GM12878 (cell line): ENCODE data around the gene SUSD2. TPM values are rescaled to one million over a fixed set of nuclear protein-coding genes. Genes with fewer than 3 reads are reported as not detected.

Experiments used
- ATAC-seq: fragments of 200-7000 bp; cut with Tn5 transposase; 3 replicates; pipeline ENCODE4 v1.9.1; 2020; ENCODE audit warnings: mild to moderate bottlenecking, moderate library complexity
- BruUV-seq: library from RNA; stranded (reverse); fragments of 400-500 nt; replicated peaks from 2 replicates; lab custom pipeline; 2021; lab: Mats Ljungman, UMichigan
- CTCF ChIA-PET: fragments of 300-600 bp; sonication (Branson Sonifier 250); formaldehyde crosslinking; extraction: SDS; loops from one replicate; lab custom pipeline; 2021; ENCODE audit warnings: inconsistent platforms; lab: Yijun Ruan, JAX
- POLR2A ChIA-PET: fragments of 350-600 bp; formaldehyde crosslinking; extraction: SDS; loops from one replicate; lab custom pipeline; 2021; ENCODE audit warnings: inconsistent platforms; lab: Charles Lee
- RAD21 ChIA-PET: fragments of 300-600 bp; sonication (Branson Sonifier 250); formaldehyde crosslinking; loops from one replicate; lab custom pipeline; 2023; ENCODE audit warnings: antibody characterized with exemption; ENCODE audit not compliant: unreplicated experiment; lab: Charles Lee
- SMC1A ChIA-PET: fragments of 300-600 bp; sonication (Branson Sonifier 250); formaldehyde crosslinking; loops from one replicate; lab custom pipeline; 2023; ENCODE audit not compliant: unreplicated experiment, uncharacterized antibody; lab: Charles Lee
- DNase-seq: peaks from one replicate; pipeline ENCODE4 v3.0.0-alpha.2; 2011; ENCODE audit warnings: low read depth, low spot score
- FAIRE-seq: peaks from 3 replicates; lab custom pipeline; 2011; peaks lifted over from hg19 to GRCh38; lab: Jason Lieb, UNC
- H2AFZ ChIP-seq: 2 replicates; pipeline ENCODE4 v1.6.0; 2011; ENCODE audit warnings: low read depth, low read length, control low read depth; ENCODE audit not compliant: control insufficient read depth
- H3K27ac ChIP-seq: 2 replicates; pipeline ENCODE4 v1.5.1; 2011; ENCODE audit warnings: control low read depth; ENCODE audit not compliant: control insufficient read depth, insufficient read depth
- H3K27me3 ChIP-seq, 2 experiments: replicated peaks in 1 of 2; 2 replicates each; pipeline versions ENCODE4 v1.6.0 to v1.6.1; 2011; ENCODE audit warnings: low read length in 1 of 2; ENCODE audit not compliant: control insufficient read depth in 2 of 2, insufficient read depth in 2 of 2
- H3K36me3 ChIP-seq, 2 experiments: 2 replicates each; pipeline ENCODE4 v1.5.1; 2011; ENCODE audit warnings: low read length in 1 of 2; ENCODE audit not compliant: control insufficient read depth in 2 of 2, insufficient read depth in 2 of 2
- H3K4me1 ChIP-seq: 2 replicates; pipeline ENCODE4 v1.6.1; 2011; ENCODE audit warnings: mild to moderate bottlenecking, low read length, moderate library complexity, mixed read lengths; ENCODE audit not compliant: control insufficient read depth, insufficient read depth
- H3K4me2 ChIP-seq: 2 replicates; pipeline ENCODE4 v1.6.0; 2011; ENCODE audit warnings: control low read depth; ENCODE audit not compliant: control insufficient read depth, insufficient read depth
- H3K4me3 ChIP-seq: fragments of 200-600 bp; sonication (generic); 2 replicates; pipeline ENCODE4 v1.5.1; 2016
- H3K79me2 ChIP-seq: 2 replicates; pipeline ENCODE4 v1.6.0; 2011; ENCODE audit warnings: low read length; ENCODE audit not compliant: control insufficient read depth, insufficient read depth
- H3K9ac ChIP-seq: 2 replicates; pipeline ENCODE4 v1.8.0; 2011; ENCODE audit warnings: low read length, control low read depth, mixed read lengths; ENCODE audit not compliant: control insufficient read depth, insufficient read depth
- H3K9me3 ChIP-seq: replicated peaks from 3 replicates; pipeline ENCODE4 v1.5.1; 2011; ENCODE audit warnings: mild to moderate bottlenecking, low read length; ENCODE audit not compliant: control insufficient read depth, insufficient read depth
- H4K20me1 ChIP-seq: 2 replicates; pipeline ENCODE4 v1.6.0; 2011; ENCODE audit not compliant: control insufficient read depth, insufficient read depth
- ATF7 ChIP-seq: fragments of 450-650 bp; IDR thresholded peaks from 2 replicates; pipeline ENCODE4 v1.6.1; 2016; ENCODE audit warnings: low read depth, mild to moderate bottlenecking
- EZH2 ChIP-seq: IDR thresholded peaks from 2 replicates; pipeline ENCODE4 v1.6.1; 2012; ENCODE audit warnings: low read depth, mild to moderate bottlenecking, control low read depth, inconsistent platforms, low read length, borderline replicate concordance; ENCODE audit not compliant: control insufficient read depth
- HDAC6 ChIP-seq: fragments of 200-600 bp; sonication (generic); IDR thresholded peaks from one replicate; pipeline ENCODE4 v1.8.0; 2017; ENCODE audit warnings: antibody characterized with exemption; ENCODE audit not compliant: unreplicated experiment
- KDM1A ChIP-seq: fragments of 200-600 bp; sonication (generic); IDR thresholded peaks from 2 replicates; pipeline ENCODE4 v1.6.1; 2016; ENCODE audit warnings: borderline replicate concordance
- MYC ChIP-seq: IDR thresholded peaks from 2 replicates; pipeline ENCODE4 v1.6.1; 2011; ENCODE audit warnings: mild to moderate bottlenecking, low read length, moderate library complexity, inconsistent platforms; ENCODE audit not compliant: insufficient read depth, insufficient replicate concordance, insufficient read length, severe bottlenecking
- SMARCA5 ChIP-seq: fragments of 450-650 bp; IDR thresholded peaks from 2 replicates; pipeline ENCODE4 v1.6.1; 2017; ENCODE audit warnings: mild to moderate bottlenecking
- SRF ChIP-seq, 2 experiments: IDR thresholded peaks; 2 replicates each; pipeline ENCODE4 v1.6.1; 2011; ENCODE audit warnings: low read depth in 2 of 2, low read length in 2 of 2, mild to moderate bottlenecking in 1 of 2, moderate library complexity in 1 of 2
- STAT3 ChIP-seq: IDR thresholded peaks from 2 replicates; pipeline ENCODE4 v1.6.1; 2011; ENCODE audit warnings: low read depth, low read length, improper control_type of control experiment
- TCF7 ChIP-seq: IDR thresholded peaks from 2 replicates; pipeline ENCODE4 v1.6.1; 2014; ENCODE audit warnings: antibody characterized with exemption, borderline replicate concordance
- ZNF24 ChIP-seq: fragments of 450-650 bp; IDR thresholded peaks from 2 replicates; pipeline ENCODE4 v1.6.1; 2017; ENCODE audit warnings: antibody characterized with exemption, mild to moderate bottlenecking
- WGBS: methylation state at CpG from one replicate; pipeline ENCODE4 v1.1.6; 2016; ENCODE audit warnings: low lambda C conversion rate; ENCODE audit not compliant: insufficient replicate concordance, insufficient coverage; ENCODE audit errors: missing lambda C conversion rate; 5-methylcytosine and 5-hydroxymethylcytosine counted together
- in situ Hi-C: fragments of 300-500 bp; cut with MboI; formaldehyde crosslinking; loops from 9 replicates; pipeline ENCODE4 v1.14.3; 2018; ENCODE audit warnings: mixed read lengths
- intact Hi-C: fragments of 100-400 bp; cut with micrococcal nuclease; formaldehyde crosslinking; loops from one replicate; pipeline ENCODE4 v1.14.2; 2022; ENCODE audit not compliant: unreplicated experiment
- polyA plus RNA-seq, 11 experiments: library from polyadenylated mRNA; depleted of rRNA in 4 of 11; unstranded in 6 of 11; stranded (reverse) in 5 of 11; fragments of >200 nt; fragmentation: Nextera tagmentation in 4 of 11; fragmentation: Illumina TruSeq in 1 of 11; extraction: Ambion mirVana in 4 of 11; extraction: Trizol in 1 of 11; gene quantifications; 1 replicate in 1 of 11; 2 replicates in 10 of 11; pipeline versions ENCODE4 v1.2.1 to v1.2.3, GENCODE V29; 2011 to 2016; ENCODE audit warnings: inconsistent platforms in 2 of 11, missing spikeins in 2 of 11, low read depth in 1 of 11
- total RNA-seq, 4 experiments: library from RNA; depleted of rRNA in 3 of 4; stranded (reverse); fragments of >200 nt in 3 of 4; fragmentation: Illumina TruSeq in 1 of 4; extraction: Trizol in 1 of 4; gene quantifications; 2 replicates each; pipeline versions ENCODE4 v1.2.1 to v1.2.3, GENCODE V29; 2013 to 2021
- TF ChIP-seq, protein P1 (sequence below): fragments of 450-650 bp; IDR thresholded peaks from 2 replicates; pipeline ENCODE4 v1.6.1; 2016; ENCODE audit warnings: mild to moderate bottlenecking, moderate library complexity, borderline replicate concordance
- TF ChIP-seq, protein P2 (sequence below): IDR thresholded peaks from 2 replicates; pipeline ENCODE4 v1.6.1; 2011; ENCODE audit warnings: low read depth, mild to moderate bottlenecking, low read length, moderate library complexity, borderline replicate concordance; ENCODE audit errors: extremely low read depth
- TF ChIP-seq, protein P3 (sequence below): fragments of 450-650 bp; IDR thresholded peaks from 2 replicates; pipeline ENCODE4 v1.6.1; 2017; ENCODE audit warnings: mild to moderate bottlenecking, moderate library complexity
- TF ChIP-seq, protein P4 (sequence below): IDR thresholded peaks from 2 replicates; pipeline ENCODE4 v1.6.1; 2012; ENCODE audit warnings: low read depth, low read length, improper control_type of control experiment

Gene SUSD2
- total and polyA plus RNA-seq, 10 of the 15 experiments (the other 5 are each of a cell fraction or from before 2014, with no cell fraction given) = 0.04 to 0.31 (median 0.11) TPM; not detected in 5

DNA sequence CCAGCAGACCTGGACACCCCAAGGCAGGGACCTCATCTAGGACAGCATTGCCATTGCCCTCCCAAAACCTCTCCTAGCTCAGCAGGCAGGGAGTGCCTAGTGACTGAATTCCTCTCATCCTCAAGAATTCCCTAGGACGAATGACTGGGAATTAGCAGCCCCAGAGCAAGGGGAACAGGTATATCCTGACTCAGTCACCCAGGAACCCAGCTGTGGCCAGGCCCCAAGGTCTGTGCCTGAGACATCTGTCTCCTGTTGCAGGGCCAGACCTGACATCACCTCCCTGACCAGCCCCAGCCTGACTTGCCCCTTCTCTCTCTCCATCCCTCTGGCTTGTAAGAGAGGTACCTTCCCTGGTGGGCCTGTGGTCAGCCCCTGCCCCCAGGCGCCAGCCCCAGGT, 39.0 kb upstream of the SUSD2 start:
- peaks cover 8 to 13% of the 10 kb centered on the region in 2 experiments; a peak in 3 of 4 replicates for H3K36me3 ChIP-seq
- H3K27me3 ChIP-seq = no peaks in the 10 kb centered on the region
- H3K4me2 ChIP-seq = no peak overlapping the region
- ATAC-seq (no peak), FAIRE-seq (no peak), DNase-seq (no peak)
- H3K4me1 ChIP-seq = peaks cover 38% of the 10 kb centered on the region
- H2AFZ ChIP-seq = no peak overlapping the region
- ChIA-PET SMC1A (no interaction called here), RAD21 (interaction anchor here (1.8 kb wide), 1 partner anchor 15 kb away, joined by 4 read pairs; no protein-coding TSS in a partner anchor), CTCF (interaction anchor here (0.8 to 1.5 kb wide), 3 partner anchors 12 to 33 kb away, joined by 4 to 7 read pairs (median 4); no protein-coding TSS in a partner anchor), POLR2A (no interaction called here)
- intact Hi-C loops (no loop called here), in situ Hi-C loops (no loop called here)
- TF ChIP-seq, protein P1, sequence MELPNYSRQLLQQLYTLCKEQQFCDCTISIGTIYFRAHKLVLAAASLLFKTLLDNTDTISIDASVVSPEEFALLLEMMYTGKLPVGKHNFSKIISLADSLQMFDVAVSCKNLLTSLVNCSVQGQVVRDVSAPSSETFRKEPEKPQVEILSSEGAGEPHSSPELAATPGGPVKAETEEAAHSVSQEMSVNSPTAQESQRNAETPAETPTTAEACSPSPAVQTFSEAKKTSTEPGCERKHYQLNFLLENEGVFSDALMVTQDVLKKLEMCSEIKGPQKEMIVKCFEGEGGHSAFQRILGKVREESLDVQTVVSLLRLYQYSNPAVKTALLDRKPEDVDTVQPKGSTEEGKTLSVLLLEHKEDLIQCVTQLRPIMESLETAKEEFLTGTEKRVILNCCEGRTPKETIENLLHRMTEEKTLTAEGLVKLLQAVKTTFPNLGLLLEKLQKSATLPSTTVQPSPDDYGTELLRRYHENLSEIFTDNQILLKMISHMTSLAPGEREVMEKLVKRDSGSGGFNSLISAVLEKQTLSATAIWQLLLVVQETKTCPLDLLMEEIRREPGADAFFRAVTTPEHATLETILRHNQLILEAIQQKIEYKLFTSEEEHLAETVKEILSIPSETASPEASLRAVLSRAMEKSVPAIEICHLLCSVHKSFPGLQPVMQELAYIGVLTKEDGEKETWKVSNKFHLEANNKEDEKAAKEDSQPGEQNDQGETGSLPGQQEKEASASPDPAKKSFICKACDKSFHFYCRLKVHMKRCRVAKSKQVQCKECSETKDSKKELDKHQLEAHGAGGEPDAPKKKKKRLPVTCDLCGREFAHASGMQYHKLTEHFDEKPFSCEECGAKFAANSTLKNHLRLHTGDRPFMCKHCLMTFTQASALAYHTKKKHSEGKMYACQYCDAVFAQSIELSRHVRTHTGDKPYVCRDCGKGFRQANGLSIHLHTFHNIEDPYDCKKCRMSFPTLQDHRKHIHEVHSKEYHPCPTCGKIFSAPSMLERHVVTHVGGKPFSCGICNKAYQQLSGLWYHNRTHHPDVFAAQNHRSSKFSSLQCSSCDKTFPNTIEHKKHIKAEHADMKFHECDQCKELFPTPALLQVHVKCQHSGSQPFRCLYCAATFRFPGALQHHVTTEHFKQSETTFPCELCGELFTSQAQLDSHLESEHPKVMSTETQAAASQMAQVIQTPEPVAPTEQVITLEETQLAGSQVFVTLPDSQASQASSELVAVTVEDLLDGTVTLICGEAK = no peak
- TF ChIP-seq STAT3 (no peak), MYC (no peak), SMARCA5 (no peak), SRF (IDR thresholded peaks at IDR 0.05; ENCODE audit: low read depth in 2 of 2, low read length in 2 of 2) (no peak), ZNF24 (no peak), EZH2 (no peak), KDM1A (no peak), ATF7 (no peak), TCF7 (no peak), HDAC6 (no peak)
- TF ChIP-seq, protein P2, sequence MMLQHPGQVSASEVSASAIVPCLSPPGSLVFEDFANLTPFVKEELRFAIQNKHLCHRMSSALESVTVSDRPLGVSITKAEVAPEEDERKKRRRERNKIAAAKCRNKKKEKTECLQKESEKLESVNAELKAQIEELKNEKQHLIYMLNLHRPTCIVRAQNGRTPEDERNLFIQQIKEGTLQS = no peak
- TF ChIP-seq, protein P3, sequence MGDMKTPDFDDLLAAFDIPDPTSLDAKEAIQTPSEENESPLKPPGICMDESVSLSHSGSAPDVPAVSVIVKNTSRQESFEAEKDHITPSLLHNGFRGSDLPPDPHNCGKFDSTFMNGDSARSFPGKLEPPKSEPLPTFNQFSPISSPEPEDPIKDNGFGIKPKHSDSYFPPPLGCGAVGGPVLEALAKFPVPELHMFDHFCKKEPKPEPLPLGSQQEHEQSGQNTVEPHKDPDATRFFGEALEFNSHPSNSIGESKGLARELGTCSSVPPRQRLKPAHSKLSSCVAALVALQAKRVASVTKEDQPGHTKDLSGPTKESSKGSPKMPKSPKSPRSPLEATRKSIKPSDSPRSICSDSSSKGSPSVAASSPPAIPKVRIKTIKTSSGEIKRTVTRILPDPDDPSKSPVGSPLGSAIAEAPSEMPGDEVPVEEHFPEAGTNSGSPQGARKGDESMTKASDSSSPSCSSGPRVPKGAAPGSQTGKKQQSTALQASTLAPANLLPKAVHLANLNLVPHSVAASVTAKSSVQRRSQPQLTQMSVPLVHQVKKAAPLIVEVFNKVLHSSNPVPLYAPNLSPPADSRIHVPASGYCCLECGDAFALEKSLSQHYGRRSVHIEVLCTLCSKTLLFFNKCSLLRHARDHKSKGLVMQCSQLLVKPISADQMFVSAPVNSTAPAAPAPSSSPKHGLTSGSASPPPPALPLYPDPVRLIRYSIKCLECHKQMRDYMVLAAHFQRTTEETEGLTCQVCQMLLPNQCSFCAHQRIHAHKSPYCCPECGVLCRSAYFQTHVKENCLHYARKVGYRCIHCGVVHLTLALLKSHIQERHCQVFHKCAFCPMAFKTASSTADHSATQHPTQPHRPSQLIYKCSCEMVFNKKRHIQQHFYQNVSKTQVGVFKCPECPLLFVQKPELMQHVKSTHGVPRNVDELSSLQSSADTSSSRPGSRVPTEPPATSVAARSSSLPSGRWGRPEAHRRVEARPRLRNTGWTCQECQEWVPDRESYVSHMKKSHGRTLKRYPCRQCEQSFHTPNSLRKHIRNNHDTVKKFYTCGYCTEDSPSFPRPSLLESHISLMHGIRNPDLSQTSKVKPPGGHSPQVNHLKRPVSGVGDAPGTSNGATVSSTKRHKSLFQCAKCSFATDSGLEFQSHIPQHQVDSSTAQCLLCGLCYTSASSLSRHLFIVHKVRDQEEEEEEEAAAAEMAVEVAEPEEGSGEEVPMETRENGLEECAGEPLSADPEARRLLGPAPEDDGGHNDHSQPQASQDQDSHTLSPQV = no peak
- TF ChIP-seq, protein P4, sequence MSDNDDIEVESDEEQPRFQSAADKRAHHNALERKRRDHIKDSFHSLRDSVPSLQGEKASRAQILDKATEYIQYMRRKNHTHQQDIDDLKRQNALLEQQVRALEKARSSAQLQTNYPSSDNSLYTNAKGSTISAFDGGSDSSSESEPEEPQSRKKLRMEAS = no peak
- 48% methylated on average over 2 of the region's 2 CpGs for WGBS
- H3K27ac ChIP-seq = peak overlapping the region; percentile 13; the same call in 1 of the 2 replicates
- H4K20me1 ChIP-seq = no peaks in the 10 kb centered on the region
- H3K4me3 ChIP-seq = no peak overlapping the region
- BruUV-seq = no TSS peak
- H3K9ac ChIP-seq = no peak overlapping the region
- no peaks in the 10 kb centered on the region for H3K79me2 ChIP-seq
- H3K9me3 ChIP-seq = no peaks in the 10 kb centered on the region
